NCI-H774 (cell line): ENCODE measurements around the gene ITLN1.
"Not testable (repeated sequence)": the region's sequence is repeated elsewhere in the genome, so short reads cannot be mapped to it uniquely, and the experiment has no call there.

Experiments used
- DNase-seq: peaks from one replicate; lab custom pipeline; 2025; lab: John Stamatoyannopoulos, UW

ITLN1 gene

DNA sequence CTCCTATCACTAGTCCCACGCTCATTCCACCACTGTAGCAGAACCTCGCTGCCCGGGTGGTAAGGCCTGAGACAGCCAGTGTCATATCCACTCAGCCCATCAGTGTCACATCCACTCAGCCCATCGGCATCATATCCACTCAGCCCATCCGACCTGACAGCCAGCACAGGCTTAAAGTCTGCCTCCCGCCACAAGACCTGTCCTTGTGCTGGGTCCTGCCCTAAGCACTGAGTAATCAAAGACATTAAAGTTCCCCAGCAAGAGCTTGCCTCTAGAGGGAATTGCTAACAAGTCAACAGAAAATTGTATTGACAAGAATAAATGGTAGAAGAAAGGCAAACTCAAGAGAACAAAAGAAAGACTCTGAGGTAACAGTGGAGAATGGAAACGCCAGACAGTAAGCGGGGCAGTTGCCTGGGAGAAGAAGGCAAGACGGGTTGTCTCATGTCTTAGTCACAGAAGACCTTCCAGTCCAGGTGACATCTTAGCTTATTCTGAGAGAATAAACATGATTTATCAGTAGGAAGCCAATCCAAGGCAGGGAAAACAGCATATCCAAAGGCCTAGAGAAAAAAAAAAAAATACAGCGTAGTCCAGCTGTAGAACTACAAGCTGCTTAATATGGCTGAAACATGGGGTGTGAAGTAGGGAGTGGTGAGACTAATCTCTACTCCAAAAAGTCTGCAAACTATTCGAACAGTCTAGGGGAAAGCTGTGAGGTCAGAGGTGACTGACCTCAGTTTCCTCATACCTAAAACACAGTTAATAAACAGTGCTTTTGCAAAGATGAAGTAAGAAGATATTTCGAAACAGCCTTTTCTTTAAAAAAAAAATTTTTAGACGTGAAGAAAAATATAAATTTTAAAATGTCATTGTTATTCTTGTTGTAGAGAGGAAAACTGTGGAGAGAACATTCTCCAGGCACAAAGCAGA is 1.1 kb downstream of the ITLN1 start:
- no peak for DNase-seq

DNA sequence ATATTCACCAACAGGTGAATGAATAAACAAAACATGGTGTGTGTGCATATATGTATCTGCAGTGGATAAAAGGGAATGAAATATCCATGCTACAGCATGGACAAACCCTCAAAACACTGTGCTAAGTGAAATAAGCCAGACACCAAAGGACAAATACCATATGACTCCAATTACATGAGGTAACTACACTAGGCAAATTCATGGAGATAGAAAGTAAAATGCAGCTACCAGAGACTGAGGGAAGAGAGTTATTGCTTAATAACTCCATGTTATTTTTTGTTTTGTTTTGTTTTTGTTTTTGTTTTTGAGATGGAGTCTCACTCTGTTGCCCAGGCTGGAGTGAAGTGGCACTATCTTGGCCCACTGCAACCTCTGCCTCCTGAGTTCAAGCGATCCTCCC is 2.4 kb downstream of the ITLN1 start:
- DNase-seq = no peak

DNA sequence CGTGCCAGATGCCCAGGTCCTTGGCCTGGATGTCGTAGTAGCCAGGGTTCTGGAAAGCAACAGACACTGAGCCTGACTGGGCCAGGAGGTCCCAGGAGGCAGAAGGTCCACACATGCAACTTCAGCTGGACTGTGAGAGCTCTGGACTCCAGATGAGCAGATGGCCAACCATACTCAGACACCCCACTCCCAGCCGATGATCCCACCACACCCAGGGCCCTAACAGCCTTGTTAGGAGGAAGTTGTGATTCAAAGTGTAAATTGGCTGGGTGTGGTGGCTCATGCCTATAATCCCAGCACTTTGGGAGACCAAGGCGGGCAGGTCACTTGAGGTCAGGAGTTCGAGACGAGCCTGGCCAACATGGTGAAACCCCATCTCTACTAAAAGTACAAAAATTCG is 3.7 kb downstream of the ITLN1 start:
- not testable (repeated sequence) for DNase-seq

DNA sequence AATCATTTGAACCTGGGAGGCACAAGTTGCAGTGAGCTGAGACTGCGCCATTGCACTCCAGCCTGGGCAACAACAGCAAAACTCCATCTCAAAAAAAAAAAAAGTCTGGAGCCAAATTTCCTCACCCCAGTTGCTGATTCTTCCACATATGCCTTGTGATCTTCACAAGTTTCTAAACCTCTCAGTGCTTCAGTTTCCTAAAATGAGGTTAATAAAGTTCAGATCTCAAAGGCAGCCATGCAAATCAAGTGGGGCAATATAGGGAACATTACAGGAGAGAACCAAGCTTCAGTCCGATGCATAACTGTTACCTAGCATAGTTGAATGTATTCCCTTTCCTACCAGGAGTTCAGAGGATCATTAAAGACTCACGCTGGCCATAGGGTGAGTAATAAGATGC is 4.8 kb downstream of the ITLN1 start:
- no peak for DNase-seq

DNA sequence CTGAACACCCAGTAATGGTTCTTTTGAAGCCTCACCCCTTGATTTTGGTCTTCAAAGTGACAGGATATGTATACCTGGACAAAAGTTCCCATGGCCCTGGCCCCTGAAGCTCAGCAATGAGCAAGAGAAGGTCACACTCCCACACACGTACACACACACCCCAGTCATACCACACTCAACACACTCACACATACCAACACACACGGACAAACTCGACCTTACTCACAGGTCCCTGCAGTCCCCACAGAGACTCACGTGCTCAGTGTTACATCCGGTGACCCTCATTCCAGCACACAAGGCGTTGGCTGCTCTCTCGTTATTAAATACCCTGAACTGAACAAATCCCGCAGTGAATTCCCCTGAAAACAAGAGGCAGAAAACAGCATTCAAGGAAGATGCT is 5.9 kb downstream of the ITLN1 start:
- no peak for DNase-seq

DNA sequence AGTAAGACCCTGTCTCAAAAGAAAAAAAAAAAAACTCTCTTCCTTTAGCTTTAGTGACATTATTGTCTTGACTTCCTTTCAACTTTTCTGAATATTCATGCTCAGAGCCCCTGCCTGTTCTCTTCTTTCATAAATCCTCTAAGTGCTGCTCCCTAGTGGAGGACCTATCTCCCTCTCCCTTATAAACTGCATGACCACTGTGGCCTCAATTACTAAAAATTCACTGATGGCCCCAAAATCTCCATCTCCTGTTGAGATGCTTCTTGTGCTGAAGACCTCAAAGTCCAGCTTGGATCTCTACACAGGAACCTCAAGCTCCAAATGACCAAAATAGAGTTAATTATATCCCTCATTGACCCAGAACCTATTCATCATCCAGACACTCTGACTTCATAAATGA is 7.8 kb downstream of the ITLN1 start:
- DNase-seq = no peak

DNA sequence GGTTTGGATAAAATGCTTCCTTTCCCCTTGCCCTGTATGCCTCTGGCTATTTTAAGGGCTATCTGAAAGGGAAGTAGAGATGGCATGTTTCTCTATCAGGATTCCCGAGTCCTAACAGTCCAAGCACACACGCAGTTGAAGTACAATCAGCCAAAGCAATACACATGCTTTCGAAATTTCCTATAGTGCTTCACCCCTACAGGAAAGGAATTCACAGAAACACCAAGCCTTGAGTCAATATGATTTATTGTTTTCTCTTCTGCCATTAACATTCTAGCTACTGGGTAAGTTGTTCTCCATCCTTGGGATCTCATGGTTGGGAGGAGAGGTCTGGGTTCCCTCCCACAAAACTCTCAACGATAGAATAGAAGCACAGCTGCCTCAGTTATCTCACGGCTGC is 8.7 kb downstream of the ITLN1 start:
- DNase-seq = no peak

DNA sequence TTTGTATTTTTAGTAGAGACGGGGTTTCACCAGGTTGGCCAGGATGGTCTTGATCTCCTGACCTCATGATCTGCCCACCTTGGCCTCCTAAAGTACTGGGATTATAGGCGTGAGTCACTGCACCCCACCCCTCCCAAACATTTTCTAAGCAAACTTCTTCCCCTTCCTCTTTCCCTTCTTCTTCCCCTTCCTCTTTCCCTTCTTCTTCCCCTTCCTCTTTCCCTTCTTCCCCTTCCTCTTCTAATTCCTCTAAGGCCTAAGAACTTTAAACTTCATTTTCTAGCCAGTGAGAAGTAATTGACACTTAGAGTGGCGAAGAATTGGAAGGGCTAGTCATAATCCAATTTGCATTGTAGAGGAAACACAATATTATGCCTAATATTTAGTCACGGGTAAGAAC is 9.4 kb downstream of the ITLN1 start:
- not testable (repeated sequence) for DNase-seq

DNA sequence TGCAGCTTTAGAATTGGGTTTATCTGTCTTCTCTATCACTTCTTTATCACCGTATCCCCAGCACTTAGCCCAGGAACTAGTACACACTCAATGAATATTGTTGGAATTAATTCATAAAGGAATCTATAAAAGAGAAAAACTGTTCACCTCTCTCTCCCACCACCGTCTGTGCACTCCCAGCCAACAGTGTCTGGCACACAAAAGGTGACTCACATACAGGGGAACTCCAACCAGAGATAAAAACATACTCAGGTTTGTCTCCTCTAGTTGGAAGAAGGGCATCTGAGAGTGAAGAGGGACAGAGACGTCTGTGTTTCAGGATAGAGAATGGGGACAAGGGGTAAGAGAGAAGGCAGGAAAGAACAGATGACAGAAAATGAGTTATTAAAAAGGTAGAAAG is 10.0 kb downstream of the ITLN1 start:
- no peak for DNase-seq

DNA sequence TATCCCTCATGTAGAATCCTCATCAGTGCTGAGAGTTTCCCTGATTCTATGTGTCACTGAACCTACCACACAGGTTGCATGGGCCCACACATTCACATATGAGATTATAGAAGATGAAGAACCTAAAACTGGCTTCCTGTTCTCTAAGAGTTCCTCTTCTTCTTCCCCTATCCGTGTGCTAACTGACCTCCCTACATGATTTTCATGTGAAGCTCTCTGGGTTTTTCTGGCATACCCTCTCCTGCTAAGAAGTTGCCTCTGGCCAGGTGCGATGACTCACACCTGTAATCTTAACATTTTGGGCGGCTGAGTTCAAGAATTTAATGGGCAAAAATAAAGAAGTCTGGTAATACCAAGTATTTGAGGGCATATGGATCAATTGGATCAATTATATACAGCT is 16.8 kb downstream of the ITLN1 start:
- no peak for DNase-seq

DNA sequence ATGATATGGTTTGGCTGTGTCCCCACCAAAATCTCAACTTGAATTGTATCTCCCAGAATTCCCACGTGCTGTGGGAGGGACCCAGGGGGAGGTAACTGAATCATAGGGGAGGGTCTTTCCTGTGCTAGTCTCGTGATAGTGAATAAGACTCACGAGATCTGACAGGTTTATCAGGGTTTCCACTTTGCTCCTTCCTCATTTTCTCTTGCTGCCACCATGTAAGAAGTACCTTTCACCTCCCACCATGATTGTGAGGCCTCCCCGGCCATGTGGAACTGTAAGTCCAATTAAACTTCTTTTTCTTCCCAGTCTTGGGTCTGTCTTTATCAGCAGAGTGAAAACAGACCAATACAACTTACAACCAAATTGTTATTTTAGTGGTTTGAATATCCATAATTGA is 17.3 kb downstream of the ITLN1 start:
- DNase-seq = not testable (repeated sequence)

DNA sequence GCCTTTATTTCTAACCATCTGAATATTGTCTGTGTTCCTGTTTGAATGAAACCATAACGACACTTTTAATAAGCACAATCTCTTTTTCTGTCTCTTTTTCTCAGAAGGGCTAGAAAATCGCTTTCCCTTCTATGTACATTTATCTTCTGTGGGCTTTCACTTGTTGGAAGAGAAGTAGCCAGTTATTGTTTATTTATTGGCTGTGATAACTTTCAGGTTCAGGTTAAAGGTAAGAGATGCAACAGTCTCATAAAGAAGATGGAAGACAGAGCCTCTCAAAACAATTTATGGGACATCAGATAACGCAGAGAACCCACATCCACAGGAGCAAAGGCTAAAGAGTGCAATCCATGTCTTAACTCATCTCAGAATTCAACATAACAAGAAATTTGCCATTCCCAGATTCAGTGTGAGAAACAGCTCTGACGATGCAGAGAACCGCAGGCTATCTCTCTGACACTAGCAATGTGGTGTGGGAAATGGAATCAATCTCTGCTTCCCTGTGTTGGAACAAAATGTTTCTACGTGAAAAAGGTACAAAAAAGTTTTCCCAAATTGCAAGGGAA is 18.2 kb downstream of the ITLN1 start:
- DNase-seq = no peak

DNA sequence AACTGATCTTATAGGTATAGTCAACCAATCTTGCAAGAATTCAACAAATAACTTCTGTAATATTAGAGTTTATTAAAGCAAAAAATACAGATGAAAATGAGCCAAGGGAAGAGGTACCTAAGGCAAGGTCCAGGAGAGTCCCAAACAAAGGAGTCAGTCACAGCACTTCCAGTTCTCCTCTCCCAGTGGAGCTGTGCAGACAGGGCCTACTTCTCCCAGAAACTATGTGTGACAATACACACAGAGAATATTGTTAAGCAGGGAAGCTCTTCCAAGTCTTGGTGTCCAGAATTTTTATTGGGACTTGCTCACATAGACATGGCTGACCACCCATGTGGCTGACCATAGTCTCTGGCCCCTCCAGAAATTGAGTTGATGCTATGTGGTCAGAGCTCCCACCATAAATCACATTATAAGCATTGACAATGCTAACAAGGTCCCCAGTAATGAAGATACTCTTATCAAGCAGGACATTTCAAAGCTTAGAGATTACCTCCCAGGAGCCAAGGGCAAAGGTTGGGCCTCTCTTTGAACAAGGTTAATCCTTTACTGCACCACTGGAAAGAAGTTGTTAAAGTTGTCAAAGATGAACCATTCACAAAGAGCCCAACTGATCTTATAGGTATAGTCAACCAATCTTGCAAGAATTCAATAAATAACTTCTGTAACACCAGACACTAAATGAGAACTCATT is 18.8 kb downstream of the ITLN1 start:
- DNase-seq = no peak

DNA sequence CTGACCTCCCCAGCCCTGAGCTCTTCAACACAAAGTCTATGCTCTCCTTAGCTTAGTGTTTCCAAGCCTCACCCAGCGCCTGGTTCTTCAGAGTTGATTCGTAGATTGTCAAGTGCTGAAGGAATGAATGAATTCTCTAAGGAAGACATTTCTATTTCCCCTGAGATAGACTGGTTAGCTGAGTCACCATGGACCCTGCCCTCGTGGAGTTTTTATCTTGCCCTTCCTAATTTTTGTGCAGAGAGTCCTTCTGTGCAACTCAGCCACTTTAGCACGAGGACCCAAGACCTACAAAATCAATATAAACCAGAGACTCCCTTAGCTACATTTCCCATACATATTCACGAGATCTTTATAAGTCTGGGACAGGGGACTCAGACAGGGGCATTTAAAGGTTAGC is 19.6 kb downstream of the ITLN1 start:
- DNase-seq = no peak

DNA sequence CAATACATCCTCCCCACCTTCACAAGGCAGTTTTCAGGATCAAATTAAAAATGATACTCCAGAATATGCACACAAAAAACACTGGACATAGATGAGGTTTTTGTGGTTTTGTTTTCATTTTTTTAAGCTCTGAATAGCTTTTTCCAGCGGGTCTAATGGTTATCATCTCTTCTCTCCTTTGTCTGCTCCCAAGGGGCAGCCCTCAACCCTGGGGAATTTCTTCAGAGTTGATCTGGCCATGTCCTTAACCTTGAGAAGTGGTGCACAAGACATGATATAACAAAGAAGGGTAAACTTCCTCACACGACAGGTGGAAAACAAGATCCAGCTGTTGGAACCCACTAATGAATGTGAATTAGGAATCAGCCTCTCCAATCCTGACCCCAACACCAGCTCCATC is 20.8 kb downstream of the ITLN1 start:
- DNase-seq = no peak

DNA sequence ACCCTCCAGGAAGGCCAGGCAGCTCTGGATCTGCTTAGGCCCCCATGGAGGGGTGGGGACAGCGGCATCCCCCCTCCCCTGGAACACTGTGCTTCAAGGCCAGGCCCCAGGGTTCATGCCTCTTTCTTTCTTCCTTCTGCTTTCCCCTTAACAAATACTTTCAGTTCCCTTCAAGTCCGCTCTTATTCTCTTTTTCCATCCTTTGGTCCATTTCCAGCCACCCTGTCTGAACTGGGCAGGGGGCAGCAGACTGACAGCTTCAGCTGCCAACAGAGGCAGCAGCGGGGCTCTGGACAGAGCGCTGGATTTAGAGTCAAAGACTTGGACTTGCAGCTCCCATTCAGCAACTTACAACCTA is 21.2 kb downstream of the ITLN1 start:
- no peak for DNase-seq

DNA sequence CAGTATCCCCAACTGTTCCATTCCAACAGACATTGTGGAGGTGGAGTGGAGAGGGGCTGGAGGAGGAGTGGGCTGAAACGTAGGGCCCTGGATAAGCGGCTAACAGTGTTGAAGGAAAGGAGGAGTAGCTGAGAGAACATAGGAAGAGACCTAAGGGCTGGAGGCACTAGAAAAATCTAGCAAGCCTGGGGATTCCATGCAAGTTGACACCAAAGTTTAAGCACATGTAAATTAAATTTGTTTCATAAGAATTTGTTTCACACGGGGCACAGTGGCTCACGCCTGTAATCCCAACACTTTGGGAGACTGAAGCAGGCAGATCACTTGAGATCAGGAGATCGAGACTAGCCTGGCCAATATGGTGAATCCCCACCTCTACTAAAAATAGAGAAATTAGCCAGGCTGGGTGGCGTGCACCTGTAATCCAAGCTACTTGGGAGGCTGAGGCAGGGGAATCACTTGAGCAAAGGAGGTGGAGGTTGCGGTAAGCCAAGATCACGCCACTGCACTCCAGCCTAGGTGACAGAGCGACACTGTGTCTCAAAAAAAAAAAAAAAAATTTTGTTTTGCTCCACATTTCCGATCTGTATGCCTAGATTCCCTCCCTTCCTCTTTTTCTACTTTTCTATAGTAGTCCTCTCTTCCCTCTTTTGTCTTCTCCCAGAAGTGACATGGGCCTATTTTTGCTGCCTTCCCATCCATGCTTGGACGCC is 21.8 kb downstream of the ITLN1 start:
- DNase-seq = no peak

DNA sequence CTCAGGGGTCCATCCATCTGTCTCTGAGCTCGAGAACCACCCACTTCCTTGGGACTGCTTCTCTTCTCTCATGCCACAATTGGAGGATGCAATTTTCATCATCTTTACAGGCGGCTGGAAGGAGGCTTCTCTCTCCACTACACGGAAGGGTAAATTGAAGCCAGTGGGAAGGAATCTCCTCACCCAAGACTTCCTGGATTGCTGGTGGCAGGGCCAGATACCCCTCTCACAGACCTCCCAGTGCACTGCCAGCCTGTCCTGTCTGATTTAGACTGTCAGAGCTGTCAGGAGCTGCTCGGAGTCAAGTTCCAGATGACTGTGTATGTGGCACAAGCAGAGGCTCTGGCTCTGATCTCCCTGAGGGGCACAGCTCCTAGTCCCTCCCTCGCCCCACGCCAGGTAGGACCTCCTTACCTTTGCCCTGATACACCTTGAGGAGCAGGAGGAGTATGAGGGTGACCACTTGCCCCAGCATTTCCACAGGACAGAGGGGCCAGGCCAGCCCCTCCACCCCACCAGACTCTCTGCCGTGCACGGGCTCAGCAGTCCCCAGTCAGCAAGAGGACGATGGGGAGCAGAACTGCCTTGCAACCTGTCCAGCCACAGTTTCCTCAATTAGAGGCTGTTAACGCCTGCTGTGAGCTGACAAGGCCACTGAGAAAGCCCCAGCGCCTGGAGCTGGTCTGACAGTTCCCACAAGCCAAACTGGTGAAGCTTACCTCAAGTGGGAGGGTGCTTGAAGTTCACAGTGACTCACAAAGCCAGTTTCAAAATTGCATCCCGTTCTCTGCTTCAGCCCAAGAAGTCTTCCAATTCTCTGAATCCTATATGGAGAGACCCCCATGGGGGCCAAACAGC is 22.5 kb downstream of the ITLN1 start, which contains the start of gene CD244:
TSS of gene CD244 (minus strand) at position 685 of the 858 bp plus-strand sequence. CDS start at position 475, 210 bp downstream.
- no peak for DNase-seq

DNA sequence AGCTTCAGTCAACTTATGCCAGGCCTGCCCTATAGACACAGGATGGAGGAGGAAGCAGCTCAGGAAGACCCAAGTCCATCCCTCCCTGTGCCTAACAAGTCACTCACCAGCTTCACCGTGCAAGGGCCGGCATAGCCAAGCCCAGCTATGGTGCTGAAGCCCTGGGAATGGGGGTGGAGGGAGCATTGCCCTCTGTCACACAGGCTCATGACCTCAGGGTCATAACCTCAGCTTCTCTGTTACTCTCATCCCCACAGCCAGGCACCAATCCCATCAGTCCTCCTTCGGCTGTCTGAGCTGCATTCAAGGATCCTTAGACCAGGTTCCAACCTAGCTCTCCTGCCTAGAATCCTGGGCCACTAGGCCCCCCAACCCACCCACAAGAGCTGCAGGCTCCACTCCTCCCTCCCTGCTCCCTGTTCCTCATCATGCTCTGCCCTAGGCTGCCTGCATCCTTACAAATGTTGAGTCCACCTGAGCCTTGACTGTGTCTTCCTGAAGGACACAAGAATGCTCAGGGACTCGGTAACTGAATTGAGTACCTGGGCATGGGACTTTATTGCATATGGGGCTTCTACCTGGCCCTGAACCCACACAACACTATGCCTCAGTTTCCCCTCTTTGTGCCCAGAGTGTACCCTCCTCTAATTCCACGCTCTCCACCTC is 24.0 kb downstream of the ITLN1 start:
- DNase-seq = no peak

DNA sequence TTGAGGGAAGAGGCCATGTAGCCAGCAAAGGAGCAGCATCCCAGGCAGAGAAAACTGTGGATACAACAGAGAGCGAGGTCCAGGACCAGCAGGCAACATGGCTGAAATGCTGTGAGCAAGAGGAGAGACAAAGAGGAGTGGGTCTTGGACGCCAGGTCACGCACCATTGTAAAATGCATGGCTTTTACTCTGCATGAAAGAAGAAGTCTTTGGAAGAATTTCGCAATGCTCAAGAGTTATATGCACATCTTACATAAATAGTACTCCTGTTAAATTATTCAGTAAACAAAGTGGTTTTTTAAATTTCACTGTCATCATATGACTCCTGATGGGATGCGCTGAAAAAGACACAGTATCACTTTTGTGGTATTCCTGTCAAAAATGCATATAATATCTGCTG is 25.8 kb downstream of the ITLN1 start:
- DNase-seq = no peak

DNA sequence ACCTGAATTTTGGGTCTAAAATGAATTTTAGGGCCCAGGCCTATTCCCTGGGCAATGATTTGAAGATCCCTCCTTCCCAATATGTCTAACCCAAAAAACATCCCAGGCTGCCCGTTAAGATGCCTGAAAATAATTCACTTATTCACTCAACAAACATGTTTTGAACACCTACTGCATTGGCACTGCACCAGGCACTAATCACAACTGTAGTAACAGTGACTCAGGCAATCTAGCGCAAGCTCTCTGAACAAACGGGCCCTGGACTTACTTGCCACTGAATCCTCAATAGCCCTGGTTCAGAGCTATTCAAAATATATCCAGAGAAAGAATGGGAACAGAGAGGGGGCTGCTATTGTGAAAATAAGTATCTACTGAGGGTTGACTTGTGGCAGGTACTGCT is 26.5 kb downstream of the ITLN1 start:
- DNase-seq = no peak
